Endometrium (tissue), 2 donors: ENCODE data around the gene CORT.
"Not testable (repeated sequence)": the region's sequence is repeated elsewhere in the genome, so short reads cannot be mapped to it uniquely, and the experiment has no call there.

Source experiments
- FAIRE-seq: peaks from 2 replicates; lab custom pipeline; 2012; peaks lifted over from hg19 to GRCh38; lab: Jason Lieb, UNC
- donor health status: control.
- donor health status: control.

CORT gene, protein sequence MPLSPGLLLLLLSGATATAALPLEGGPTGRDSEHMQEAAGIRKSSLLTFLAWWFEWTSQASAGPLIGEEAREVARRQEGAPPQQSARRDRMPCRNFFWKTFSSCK

DNA sequence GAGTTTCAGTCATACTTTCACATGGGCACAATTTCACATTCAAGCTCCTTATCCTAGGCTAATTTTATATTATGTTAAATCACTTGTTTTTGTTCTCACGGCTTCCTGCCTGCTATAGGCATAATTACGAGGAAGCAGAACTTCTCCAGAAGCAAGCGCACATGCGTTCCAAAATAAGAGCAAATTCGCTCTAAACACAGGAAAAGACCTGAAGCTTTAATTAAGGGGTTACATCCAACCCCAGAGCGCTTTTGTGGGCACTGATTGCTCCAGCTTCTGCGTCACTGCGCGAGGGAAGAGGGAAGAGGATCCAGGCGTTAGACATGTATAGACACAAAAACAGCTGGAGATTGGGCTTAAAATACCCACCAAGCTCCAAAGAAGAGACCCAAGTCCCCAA lies at the start of gene CORT:
TSS of gene CORT (plus strand) at position 281 of the 400 bp plus-strand sequence. CDS start 193 bp downstream, outside the sequence.
- no peak for FAIRE-seq

DNA sequence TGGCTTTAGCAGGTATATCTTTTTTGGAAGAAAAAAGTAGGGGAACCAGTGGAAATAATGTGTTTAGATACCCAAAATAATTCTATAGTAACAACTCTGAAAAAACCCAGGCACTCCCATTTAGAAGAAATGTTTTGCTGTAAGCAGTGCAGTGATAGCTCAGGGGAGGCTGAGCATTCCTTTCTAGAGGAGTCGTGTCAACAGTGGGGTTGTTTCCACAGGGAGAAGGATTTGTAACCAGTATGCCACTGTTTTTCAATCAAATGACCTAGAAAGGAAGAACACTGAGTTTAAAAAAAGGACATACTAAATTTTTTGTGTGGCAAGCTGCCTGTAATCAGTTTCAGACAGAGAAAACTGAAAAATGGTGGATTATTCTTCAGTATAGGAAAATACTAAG lies 48.5 kb upstream of the CORT start:
- no peak for FAIRE-seq

DNA sequence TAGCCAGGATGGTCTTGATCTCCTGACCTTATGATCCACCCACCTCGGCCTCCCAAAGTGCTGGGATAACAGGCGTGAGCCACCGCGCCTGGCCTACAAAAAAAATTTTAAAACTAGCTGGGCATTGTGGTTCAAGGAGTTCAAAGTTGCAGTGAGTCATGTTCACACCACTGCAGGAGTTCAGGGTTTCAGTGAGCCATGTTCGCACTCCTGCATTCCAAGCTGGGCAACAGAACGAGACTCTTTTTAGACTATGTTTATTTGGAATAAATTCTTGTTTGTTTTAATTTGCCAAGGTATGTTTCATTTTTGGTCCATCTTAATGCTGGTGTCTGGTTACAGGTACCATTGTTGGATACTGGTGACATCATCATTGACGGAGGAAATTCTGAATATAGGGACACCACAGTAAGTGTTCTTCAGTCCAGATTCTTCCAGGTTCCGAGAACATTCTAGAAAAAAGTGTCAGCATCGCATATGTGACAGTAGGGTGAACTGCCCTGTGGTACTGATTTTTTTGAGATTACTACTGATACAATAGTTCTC lies 47.0 kb upstream of the CORT start:
- no peak for FAIRE-seq

DNA sequence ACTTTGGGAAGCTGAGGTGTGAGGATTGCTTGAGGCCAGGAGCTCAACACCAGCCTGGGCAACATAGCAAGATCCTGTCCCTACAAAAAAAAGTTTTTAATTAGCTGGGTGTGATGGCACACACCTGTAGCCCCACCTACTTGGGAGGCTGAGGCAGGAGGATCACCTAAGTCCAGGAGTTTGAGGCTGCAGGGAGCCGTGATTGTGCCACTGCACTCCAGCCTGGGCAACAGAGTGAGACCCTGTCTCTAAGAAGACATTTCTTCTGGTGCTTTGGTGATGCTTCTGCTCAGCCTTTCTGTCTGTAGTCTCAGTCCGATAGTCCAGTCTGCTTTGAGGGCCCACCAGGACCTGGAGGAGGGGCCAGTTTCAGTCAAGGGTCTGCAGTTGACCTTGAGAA lies 42.6 kb upstream of the CORT start:
- no peak for FAIRE-seq

DNA sequence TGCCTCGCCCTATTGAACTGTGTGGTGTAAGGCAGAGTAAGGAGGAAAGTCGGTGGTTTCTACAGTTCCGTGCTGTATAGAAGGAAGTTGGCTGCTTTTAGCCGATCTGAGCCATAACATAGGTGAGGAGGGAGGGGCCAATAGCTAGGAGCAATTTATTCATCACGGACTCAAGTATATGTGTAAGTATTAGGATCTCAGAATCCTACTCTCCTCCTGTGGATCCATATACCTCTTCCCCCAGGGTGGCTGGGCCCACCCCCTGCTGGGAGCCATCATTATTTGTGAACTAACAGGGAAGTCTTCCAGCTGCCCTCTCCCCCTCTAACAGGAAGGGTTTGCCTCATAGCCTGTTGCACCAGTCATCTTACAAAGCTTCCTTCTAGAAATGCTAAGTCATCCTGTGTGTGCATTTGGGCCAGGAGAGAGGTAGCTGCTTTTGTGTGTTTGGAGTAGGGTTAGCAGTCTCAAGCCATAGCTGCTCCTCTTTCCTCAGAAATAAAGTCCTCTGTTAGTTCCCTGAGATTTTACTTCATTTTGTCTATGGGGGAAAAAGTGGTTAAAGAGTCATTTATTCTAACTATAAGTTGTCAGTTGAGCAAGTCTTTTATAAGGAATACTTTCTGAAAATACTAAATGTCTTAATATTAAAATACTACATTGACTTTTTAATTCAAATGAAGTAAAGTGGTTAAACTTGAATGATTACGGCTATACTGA lies 34.5 kb upstream of the CORT start:
- FAIRE-seq: no peak

DNA sequence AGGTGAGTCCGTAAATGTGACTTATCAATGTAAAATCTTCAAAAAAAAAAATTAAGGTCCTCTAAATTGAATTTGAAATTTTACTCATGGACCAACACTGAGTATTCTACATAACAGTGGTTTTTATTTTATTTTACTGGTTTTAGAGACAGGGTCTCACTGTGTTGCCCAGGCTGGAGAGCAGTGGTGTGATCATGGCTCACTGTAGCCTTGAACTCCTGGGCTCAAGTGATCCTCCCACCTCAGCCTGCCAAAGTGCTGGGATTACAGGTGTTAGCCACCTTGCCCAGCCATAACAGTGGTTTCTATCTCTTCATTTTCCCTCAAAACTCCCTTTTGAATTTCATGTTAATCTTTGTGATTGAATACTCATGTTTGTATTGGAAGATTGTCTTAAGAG lies 33.9 kb upstream of the CORT start:
- not testable (repeated sequence) for FAIRE-seq

DNA sequence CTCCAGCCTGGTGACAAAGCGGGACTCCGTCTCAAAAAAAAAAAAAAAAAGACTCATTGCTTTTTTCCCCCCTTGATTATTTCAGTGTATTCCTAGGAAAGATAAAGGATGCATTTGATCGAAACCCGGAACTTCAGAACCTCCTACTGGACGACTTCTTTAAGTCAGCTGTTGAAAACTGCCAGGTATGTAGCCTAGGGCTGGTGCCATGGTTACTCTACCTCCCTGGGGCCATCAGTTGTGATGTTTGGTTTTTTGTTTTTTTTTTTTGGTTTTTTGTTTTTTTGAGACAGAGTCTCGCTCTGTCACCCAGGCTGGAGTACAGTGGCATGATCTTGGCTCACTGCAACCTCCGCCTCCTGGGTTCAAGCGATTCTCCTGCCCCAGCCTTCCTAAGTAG lies 31.1 kb upstream of the CORT start:
- not testable (repeated sequence) for FAIRE-seq

DNA sequence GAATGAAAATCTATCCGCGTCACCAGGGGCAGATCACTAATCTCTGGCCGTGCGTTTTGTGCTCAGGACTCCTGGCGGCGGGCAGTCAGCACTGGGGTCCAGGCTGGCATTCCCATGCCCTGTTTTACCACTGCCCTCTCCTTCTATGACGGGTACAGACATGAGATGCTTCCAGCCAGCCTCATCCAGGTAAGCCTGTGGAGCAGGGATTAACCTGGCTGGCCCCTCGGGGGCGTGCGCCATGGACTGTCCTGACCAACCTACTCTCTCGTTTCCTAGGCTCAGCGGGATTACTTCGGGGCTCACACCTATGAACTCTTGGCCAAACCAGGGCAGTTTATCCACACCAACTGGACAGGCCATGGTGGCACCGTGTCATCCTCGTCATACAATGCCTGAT lies 30.5 kb upstream of the CORT start:
- FAIRE-seq: no peak

DNA sequence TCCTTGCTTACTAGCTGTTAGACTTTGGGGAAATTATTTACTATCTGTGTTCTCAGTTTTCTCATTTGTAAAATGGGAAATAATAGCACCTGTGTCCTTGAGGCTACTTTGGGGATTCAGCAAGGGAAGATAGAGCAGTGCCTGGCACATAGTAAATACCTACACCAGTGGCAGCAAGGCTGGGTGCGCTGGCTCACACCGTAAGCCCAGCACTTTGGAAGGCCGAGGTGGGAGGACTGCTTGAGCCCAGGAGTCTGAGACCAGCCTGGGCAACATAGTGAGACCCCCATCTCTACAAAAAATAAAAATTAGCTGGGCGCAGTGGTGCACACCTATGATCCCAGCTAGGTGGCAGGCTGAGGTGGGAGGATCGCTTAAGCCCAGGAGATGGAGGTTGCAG lies 28.2 kb upstream of the CORT start:
- FAIRE-seq: no peak

DNA sequence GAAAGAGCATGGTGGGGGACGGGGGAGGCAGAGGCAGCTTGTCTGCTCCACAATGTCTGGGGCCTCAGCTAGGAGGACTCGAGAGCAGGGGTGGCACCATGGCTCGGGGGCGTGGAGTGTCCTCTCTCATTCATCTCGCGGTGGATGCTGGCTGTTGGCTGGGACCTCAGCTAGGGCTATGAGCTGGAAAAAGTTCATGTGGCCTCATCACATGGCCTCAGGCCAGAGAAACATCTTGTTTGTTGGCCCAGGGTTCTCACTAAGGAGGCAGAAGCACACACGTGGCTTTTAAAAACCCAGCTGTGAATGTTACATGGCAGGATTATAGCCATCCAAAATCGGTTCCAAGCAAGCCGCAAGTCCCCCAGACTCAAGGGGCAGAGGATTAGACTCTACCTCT lies 25.8 kb upstream of the CORT start:
- FAIRE-seq: no peak

DNA sequence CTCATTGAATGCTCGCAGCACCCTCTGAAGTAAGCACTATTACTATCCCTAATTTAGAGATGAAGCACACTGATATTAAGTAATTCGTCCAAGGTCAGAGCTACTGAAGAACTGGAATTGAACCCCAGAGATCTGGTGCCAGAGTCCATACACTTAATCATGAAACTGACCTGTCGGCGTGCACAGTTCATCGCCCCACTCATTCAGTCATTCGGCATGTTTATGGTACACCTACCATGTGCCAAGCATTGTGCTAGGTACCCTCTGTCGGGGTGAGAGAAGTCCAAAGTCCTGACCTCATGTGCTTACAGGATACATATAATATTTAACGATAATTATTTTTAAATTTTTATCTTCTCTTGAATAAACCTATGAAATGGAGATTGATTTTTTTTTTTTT lies 25.2 kb upstream of the CORT start:
- no peak for FAIRE-seq

DNA sequence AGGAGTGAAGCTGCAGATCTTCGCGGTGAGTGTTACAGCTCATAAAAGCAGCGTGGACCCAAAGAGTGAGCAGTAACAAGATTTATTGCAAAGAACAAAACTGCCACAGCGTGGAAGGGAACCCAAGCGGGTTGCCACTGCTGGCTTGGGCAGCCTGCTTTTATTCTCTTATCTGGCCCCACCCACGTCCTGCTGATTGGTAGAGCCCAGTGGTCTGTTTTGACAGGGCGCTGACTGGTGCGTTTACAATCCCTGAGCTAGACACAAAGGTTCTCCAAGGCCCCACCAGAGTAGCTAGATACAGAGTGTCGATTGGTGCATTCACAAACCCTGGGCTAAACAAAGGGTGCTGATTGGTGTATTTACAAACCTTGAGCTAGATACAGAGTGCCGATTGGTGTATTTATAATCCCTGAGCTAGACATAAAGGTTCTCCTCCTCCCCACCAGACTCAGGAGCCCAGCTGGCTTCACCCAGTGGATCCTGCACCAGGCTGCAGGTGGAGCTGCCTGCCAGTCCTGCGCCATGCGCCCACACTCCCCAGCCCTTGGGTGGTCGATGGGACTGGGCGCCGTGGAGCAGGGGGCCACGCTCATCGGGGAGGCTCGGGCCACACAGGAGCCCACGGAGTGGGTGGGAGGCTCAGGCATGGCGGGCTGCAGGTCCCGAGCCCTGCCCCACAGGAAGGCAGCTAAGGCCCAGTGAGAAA lies 23.9 kb upstream of the CORT start:
- not testable (repeated sequence) for FAIRE-seq

DNA sequence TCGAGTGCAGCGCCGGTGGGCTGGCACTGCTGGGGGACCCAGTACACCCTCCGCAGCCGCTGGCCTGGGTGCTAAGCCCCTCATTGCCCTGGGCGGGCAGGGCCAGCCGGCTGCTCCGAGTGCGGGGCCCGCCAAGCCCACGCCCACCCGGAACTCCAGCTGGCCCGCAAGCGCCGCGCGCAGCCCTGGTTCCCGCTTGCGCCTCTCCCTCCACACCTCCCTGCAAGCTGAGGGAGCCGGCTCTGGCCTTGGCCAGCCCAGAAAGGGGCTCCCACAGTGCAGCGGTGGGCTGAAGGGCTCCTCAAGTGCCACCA lies 23.3 kb upstream of the CORT start:
- FAIRE-seq: not testable (repeated sequence)

DNA sequence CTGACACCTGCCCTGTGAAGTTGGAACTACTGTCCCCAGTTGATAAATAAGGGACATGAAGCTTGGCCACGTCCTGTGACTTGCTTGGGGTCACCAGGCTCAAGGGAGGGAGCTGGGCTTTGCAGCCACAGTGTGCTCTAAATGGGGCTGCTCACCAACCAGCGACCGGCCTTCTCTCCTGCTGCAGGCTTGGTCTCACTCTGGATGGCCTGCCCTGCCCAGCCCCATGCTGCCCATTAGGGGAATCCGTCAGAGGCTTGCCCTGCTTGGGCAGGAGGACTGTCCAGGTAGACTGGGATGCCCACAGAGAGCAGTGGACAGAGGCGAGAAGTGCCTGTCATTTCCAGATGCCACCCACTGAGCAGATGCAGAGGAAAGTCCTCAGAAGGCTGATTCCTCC lies 20.8 kb upstream of the CORT start:
- FAIRE-seq: no peak

DNA sequence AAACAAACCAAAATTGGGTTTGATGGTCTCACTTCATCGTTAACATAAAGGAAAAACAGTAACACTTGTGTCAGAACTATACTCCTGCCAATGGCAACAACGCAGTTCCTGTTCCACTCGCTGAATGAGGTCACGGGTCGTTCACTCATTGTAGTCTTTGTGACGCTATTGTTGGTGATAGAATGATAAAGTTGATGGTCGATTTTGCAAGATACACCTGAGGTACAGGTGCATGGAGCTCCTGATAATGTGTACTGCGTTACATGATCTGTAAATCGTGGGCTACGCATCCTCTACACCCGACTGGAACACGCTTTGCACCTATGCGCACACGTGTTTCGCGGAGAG lies 20.0 kb upstream of the CORT start:
- no peak for FAIRE-seq

DNA sequence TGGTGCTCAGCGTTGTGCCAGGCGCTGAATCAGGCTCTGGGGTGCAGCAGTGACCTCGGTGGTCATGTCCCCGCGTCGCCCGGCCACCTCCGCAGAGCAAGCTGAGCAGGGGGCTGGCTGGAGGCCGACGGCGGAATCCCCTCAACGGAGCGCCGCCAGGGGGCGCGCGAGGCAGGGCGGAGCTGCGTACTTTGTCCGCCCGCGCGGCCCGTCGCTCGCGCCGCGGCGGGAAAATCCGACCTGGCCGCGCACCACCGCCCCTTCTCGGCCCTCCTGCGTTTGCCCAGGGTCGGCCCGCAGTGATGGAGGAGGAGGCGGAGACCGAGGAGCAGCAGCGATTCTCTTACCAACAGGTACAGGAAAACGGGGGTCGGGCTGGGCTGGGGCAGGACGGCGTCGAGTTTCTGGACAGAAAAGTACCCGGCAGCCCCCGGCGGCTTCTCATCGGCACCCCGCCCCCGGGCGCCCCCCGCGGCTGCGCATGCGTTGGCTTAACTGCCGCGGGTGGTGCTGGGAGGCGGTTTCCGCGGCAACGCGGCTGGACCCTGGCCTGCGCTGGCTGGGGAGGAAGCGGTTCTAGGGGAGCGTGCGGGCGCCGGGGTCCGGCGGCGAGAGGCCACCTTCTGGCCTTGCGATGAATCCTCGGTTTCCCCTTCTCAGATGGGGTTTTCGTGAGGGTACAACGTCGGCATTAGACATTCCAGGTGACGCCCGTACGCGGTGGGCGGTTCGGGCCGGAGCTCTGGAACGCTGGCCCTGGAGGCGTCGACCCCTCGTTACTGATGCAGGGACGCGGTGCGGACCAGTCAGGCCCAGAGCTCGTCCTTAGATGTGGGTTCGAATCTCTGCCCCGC lies 19.4 kb upstream of the CORT start, which contains the start of gene CENPS:
TSS of gene CENPS (plus strand) at position 218 of the 854 bp plus-strand sequence. CDS start at position 303, 85 bp downstream.
- FAIRE-seq: no peak

DNA sequence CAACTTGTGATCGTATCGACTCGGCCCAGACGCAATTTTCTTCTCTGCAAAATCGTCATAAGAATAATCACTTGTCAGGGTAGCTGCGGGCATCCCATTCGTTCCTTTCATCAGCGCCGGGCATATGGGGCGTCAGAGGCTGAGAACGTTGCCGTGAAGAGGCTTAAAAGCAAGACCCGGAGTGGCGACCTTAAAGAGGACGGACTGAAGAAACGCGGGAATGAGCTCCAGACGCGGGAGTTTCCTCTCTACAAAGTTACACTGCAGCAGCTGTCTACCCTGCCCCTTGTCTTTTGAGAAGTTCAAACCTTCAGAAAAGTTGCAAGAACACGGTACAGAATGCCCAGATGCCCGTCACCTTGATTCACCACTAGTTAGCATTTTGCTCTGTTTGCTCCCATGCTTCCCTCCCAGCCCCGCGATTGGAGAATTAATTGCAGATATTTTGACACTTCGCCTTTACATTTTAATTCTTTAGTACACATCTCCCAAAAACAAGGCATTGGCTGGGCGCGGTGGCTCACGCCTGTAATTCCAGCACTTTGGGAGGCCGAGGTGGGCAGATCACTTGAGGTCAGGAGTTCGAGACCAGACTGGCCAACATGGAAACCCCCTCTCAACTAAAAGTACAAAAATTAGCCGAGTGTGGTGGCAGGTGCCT lies 18.6 kb upstream of the CORT start:
- FAIRE-seq: no peak

DNA sequence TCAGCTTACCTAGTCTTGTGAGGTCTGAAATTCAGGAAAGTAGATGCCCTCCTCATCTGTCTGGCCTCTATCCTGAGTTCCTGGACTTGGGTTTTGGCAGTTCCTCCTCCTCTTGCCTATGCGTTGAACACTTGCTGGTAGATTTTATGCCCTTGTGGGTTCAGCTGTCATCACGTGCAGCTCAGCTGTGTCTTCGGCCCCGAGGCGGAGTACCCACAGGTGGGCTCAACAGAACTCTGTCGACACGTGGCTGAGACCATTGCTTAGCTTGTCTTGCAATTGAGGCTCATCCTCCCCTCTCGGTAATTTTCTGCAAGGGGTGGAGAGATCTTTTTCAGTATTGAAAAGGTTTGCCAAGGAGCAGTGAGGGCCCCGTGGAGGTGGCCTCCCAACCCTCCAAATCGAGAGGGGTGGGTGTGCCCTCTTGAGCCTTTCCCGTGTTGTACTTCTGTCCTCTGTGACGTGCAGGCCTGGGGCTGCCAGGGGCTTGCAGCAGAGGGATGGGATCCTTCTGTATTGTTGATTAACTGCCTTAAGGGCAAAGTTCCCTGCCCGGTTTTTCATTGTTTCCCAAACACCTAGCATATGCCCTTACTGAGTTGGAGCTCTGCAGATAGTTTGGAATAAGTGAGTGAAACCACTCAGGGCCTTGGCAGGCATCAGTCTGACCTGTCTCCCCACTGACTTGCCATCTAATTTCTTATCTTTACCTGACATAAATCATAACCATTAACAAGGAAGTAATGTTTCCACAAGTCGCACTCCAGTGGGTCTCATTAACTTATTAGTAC lies 16.7 kb upstream of the CORT start:
- no peak for FAIRE-seq

DNA sequence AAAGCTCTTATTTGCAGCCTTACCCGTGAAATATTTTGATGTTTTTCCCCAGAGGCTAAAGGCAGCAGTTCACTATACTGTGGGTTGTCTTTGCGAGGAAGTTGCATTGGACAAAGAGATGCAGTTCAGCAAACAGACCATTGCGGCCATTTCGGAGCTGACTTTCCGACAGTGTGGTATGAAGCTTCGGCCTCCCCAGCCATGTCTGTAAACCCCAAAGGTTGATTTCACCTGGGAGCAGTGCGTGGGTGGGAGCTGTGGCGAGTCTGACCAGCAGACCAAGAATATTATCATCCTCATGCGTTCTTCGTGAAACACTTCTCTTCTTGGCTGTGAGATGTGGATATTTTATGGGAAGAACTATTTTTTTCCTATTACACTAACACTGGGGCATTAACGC lies 16.0 kb upstream of the CORT start:
- FAIRE-seq: no peak

DNA sequence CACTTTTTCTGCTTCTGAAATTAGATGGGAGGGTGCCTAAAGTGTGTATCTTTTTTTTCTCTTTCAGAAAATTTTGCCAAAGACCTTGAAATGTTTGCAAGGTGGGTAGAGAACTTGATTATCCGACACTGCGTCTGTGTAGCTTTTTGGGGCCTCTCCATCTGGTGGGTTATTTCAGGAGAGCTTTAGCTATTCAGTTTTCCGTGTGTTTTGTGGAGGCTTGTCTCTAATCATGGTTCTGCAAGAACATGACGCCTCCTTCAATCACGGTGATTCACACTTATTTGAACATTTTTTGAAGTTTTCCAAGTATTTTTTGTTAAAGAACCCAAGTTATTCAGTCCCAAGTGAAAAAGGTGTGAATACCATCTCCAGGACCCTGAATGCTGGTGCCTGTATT lies 15.2 kb upstream of the CORT start:
- no peak for FAIRE-seq

DNA sequence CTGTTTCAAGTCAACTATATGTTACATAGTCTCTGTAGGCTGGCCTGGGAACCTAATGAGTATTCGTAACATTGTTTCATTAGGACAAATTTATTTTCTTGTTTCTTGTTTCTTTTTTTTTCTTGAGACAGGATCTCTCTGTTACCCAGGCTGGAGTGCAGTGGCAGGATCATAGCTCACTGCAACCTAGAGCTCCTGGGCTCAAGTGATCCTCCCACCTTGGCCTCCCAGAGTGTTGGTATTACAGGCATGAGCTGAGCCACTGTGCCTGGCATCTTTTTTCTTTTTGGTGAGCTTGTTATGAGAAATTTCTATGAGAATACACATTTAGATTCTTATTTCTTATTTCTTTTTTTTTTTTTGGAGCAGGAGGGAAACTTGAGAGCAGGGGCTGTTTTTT lies 12.8 kb upstream of the CORT start:
- no peak for FAIRE-seq
